NCI-H446 treated with DMSO at 0.1 percent for 48 hours (cell line): ENCODE data around the gene TAF11.
"Not testable (repeated sequence)": the region's sequence is repeated elsewhere in the genome, so short reads cannot be mapped to it uniquely, and the experiment has no call there.

Experiments used
- DNase-seq: peaks from one replicate; lab custom pipeline; 2025; lab: John Stamatoyannopoulos, UW

TAF11 gene

DNA sequence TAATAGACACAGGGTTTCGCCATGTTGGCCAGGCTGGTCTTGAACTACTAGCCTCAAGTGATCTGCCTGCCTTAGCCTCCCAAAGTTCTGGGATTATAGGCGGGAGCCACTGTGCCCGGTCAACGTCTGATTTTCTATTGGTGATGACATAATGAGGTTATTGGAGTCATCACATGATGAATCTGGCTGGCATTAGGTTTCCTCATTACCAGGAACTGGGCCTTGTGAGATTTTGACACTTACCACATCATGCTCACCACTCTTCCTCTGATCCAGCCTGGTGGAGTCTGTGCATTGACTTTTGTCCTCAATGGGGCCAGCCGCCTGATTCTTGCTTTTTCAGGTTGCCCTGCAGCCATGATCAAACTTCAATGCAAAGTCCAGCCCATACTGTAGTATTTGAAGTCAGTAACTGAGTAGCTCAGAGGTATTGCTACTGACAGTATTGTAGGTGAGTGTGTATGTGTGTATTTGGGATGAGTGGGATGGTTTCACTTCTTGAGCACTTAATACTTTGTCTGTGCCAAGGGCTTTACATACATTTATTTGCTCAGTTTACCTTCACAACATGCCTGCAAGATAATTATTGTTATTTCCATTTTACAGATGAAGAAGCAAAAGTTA, 17.3 kb upstream of the TAF11 start:
- DNase-seq = no peak

DNA sequence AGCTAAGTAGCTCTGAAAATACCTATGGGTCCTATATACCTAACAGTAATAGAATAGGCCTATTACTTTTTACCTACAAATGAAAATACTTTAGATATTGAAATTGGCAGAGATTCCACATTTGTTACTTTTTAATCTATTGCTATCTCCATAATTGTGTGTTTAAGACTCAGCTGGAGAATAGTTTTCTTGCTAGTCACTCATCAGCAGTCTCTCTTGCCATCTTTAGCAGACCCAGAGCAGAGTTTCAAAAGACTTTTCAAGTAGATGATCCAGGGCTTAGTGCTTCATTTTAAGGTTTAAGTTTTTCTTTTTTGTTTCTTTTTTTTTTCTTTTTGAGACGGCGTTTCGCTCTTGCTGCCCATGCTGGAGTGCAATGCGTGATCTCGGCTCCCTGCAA, 14.1 kb upstream of the TAF11 start:
- DNase-seq = no peak

DNA sequence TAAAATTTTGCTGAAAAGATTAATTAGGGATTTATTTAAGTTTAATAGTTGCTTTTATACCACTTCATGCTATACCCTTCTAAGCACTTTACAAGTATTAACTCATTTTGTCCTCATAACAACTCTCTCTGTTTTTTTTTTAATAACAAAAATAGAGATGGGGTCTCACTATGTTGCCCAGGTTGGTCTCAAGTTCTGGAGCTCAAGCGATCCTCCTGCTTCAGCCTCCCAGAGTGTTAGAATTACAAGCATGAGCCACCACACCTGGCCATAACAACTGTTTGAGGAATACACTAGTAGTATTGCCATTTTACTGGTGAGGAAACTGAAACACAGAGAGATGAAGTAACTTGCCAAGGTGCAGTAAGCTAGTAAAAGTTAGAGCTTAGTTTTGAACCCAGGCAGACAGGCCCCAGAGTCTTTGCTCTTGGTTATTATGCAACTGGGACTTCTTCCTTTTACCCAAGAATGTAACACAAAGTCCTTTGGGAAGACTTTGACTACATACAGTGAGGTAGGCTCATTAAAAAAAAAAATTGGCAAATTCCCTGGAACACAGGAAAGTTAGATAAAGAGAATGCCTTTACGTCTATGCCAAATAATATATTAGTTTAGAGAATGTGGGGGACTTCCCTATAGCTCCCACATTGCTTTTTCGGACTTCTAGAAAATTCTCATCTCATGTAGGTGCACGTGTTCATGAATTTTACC, 12.6 kb upstream of the TAF11 start:
- no peak for DNase-seq

DNA sequence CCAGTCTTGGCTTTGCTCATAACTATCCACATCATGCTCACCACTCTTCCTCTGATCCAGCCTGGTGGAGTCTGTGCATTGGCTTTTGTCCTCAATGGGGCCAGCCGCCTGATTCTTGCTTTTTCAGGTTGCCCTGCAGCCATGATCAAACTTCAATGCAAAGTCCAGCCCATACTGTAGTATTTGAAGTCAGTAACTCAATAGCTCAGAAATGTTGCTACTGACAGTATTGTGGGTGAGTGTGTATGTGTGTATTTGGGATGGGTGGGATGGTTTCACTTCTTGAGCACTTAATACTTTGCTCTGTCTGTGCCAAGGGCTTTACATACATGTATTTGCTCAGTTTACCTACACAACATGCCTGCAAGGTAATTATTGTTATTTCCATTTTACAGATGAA, 11.9 kb upstream of the TAF11 start:
- not testable (repeated sequence) for DNase-seq

DNA sequence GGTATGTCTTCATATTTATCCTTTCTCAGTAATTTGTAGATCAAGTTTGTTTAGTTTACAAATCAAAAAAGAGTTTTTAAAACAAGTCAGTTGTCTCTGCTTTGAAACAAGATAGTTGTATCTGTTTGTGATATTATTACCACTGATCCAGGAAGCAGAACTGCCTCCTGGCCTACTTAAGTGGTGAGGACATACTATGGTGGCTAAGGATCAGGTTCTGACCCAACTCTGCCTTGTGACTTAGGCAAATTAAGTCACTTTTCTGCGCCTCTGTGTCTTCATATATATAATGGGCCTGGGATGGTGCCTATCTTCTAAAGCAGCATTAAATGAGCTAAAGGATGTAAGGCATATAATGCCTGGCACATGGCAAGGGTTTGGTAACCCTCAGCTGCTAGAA, 9.9 kb upstream of the TAF11 start:
- no peak for DNase-seq

DNA sequence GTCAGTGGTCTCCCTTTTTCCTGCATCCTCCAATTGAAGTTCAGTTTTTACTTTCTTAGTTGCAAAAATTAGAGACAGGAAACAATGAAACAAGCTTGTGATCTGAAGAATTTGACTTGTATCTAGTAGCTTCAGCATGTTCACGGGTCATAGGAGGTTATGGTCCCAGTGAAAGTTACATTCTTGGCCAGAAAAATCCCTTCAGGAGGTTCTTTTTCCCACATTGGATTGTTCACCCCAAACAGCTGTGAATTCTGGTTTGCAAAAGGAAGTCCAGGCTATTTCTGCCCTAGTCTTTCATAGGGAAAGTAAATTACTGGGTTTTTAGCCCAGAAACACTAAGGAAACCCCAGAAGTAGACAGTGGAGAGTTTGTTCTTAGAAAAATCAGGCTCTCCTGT, 9.3 kb upstream of the TAF11 start:
- DNase-seq = no peak

DNA sequence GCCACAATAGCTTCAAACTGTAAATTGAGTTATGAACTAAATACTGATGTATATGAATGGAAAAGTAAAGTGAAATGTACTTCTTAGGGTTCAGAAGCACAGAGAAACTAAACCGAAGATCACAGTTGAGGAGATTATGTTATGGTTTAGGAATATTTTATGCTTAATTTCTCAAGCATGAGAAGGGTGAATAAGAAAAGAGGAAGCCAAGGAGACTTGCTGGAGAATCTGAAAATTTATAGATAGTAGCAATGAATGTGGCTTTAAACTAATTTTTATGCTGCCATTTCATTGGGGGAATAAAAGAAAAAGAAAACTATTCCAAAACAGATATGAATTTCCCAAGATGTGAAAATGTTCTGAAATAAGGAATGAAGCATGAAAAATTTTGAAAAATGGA, 6.9 kb upstream of the TAF11 start:
- no peak for DNase-seq

DNA sequence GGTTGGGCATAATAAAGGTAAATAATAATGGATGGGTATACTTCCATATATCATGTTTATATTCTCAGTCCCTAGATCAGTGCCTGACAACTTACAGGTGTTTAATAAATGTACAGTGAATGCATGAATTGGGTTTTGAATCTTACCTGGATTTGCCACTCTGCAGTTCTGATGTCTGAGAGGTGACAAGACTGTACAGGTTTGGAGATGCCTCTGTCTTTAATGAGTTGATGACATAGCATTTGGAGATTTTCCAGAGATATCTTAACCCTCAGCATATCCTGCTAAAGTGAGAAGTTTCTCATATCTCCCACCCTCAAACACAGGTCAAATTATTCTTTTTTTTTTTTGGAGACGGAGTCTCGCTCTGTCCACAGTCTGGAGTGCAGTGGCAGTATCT, 3.5 kb upstream of the TAF11 start:
- DNase-seq = no peak

DNA sequence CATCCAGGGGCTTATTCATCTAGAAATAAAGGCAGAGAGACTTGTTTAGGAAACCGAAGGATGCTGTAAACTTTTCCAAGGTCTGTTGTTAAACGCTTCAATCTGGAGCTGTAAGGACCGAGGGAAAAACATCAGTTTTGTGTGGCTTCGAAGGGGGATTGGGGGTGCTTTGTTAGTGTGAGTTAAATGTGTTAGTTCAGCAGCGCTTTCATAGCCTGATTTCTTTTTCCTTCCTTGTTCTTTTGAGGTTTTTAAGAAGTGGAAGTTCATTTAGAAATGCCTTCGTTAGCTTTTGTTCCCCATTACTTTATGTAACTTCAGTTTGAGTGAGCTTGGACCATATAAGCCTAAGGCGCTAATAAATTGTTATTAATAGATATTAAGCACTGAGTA, 2.7 kb upstream of the TAF11 start:
- no peak for DNase-seq

DNA sequence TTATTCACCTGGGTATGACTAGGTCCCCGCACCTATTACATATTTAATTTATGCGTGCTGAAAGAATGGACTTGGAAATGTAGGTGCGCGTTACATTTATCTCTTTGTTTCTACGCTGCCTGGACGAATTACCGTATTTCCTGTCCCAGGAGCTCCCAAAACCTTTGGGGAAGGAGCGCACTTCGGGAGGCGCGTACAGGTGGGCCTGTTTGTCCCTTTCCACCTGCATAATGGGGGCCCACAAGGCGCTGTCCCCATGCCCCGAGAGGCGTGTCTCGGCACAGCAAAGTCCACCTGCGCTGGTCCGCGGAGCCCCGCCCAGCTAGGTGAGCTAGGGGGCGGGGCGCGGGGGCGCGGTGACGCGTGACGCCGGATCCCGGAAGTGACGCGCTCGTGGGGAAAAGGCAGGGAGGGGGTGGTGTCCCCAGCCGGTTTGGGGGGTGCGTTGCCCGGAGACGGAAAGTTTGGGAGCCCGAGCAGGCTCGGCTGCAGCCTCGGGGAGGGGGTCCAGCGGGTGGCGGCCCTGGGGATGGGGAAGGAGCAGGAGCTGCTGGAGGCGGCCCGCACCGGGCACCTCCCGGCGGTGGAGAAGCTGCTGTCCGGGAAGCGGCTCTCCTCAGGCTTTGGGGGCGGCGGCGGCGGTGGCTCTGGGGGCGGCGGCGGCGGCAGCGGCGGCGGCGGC, 1.2 kb upstream of the TAF11 start, which contains the start of gene ANKS1A:
Gene ANKS1A (plus strand): TSS at position 382 of the 682 bp plus-strand sequence. CDS start 148 bp downstream, at position 530.
- DNase-seq = no peak

DNA sequence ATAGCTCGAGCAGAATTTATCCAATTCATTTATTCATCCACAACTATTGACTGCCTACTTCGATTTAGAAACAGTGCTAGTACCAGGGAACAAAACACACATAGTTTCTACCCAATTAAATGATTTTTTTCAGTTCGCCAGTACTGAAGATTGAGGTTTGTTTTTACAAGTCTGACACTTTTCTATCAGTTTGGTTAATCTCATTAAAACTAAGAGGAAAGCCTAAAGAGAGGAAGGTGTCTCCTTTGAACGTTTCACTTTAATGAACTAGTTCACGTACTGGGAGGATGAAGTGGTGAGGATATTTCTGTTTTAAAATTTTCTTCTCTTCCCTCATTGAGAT, 643 bp upstream of the TAF11 start:
- DNase-seq = peak; percentile 33

DNA sequence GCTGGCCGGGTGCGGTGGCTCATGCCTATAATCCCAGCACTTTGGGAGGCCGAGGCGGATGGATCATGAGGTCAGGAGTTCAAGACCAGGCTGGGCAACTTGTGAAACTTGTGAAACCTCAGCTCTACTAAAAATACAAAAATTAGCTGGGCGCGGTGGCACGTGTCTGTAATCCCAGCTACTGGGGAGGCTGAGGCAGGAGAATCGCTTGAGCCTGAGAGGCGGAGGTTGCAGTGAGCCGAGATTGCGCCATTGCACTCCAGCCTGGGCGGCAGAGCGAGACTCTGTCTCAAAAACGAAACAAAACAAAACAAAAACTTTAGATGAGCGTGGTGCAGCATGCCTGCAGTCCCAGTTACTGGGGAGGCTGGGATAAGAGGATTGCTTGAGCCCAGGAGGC, 2.0 kb downstream of the TAF11 start:
- DNase-seq = not testable (repeated sequence)

DNA sequence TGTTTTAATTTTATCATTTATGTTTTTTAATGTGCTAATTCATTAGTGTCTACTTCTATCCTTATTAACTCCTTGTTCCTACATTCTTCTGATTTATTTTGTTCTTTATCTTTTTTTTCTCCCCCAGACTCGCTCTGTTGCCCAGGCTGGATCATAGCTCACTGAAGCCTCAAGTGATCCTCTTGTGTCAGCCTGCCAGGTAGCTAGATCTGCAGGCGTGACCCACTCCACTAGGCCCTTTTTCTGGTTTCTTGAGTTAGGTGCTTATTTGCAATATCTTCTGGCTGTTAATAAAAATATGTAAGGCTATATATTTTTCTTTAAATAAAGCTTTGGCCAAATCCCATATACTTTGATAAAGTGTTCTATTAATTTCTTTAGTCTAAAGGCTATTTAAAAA, 2.8 kb downstream of the TAF11 start:
- no peak for DNase-seq

DNA sequence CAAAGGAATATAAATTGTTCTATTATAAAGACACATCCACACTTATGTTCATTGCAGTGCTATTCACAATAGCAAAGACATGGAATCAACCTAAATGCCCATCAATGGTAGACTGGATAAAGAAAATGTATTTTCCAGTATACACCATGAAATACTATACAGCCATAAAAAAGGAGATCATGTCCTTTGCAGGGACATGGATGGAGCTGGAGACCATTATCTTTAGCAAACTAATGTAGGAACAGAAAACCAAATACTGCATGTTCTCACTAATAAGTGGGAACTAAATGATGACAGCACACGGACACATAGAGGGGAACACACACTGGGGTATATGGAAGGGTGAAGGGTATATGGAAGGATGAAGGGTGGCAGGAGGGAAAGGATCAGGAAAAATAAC, 3.8 kb downstream of the TAF11 start:
- not testable (repeated sequence) for DNase-seq

DNA sequence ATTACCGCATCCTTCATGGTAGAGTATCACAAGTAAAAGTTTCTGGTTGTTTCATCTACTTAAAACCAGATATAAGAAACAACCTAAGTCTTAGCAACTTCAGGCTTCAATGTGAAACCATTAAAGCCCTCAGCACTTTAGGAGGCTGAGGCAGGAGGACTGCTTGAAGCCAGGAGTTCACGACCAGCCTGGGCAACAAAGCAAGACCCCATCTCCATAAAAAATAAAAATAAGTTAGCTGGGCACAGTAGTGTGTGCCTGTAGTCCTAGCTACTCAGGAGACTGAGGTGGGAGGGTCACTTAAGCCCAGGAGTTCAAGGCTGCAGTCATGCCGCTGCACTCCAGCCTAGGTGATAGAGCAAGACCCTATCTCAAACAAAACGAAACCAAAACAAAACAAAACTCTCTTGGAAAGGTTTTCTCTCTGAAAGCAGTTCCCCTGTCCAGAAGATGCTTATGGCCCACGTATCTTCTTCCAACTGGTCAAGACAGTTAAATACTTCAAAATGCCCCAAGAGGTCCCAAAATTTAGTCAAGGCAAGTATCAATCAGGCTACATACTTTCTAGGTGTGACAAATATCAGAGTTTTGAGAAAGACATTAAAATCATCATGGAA, 9.9 kb downstream of the TAF11 start:
- DNase-seq = no peak

DNA sequence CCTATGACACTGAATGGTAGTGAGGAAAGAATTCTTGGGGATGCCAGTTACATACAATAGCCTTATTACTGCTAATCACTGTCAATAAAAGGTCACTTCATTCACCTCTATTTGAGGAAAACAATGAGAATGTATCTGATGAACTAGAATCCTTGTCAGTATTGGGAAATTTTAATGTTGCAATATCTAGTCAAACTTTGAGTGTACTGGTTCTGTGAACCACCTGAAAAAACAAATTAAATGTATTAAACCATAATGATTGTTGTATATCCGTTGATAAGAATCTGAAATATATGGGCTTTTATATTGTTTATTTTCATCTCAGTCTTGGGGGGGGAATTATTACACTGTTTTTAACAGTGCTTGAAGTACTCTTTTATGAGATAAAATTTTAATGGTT, 10.6 kb downstream of the TAF11 start:
- no peak for DNase-seq

DNA sequence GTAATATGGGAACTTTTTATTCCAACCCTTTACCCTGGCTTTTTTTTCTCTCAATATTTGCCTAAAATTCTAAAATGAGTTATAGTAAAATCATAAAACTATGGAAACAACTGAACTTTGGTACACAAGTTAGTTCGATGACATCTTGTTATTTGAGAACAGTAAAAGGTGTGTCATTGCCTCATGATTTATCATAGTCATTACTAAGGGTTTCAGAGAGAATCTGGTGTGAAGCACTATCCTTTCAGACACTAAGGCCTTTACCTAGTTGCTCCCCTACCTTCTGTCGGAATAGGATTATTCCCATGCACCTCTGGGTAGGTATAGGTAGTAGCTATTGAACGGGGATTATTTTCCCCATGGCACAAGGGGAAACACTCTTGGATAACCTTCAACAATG, 11.4 kb downstream of the TAF11 start:
- DNase-seq = no peak

DNA sequence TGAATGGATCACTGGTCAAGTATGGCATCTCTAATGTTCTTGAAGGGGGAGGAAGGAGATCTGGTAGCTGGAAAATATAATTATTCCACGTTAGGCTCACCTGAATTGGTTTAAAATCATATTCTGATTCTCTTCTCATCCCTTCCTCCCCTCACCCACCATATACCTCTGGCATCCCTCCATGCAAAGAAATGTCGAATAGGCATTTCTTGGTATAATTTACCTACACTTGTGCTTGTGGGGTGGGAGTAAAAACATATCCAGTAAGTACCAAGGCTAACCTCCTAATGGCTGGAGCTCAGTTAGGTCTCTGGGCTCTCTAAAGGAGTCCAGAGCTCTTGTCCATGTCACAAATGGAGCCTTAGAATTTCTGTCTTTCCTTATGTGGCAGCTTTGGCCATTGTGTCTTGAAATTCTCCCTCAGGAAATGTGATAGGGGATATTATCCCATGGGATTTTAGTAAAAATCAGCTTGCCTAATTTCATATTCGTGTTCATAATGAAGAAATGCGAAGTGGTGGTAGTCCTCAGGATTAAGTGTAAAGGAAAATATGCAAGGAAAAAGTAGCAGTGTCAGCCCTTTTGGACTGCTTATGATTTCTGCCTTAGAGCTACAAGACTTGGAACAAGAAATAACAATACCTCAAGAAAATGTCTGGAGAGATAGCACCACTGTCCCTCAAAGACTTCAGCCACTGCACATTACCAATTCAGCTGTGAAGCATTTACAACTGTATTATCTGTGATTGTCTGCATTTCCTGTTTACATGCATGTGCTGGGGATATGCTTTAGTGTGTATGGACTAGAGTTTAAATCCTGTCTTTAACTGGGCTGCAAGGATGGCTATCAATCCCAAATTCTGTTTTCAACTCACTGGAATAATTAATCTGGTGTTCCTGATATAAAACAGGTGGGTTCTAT, 12.3 kb downstream of the TAF11 start:
- no peak for DNase-seq

DNA sequence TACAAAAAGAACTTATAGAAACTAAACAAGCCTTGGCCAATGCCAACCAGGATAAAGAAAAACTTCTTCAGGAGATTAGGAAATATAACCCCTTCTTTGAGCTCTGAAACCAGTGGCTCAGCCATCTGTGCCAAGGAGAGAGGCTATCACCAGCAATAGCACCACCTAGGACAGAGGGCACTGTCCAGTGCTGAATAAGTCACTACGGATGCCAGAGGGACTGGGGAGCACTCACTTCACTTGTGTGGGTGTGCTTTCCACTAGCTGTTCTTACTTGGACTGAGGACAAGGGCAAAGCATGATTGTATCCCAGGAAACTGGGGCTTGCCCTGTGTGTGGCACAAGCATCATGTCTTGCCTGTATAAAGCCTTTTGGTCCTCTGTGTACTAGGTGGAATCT, 15.5 kb downstream of the TAF11 start:
- no peak for DNase-seq

DNA sequence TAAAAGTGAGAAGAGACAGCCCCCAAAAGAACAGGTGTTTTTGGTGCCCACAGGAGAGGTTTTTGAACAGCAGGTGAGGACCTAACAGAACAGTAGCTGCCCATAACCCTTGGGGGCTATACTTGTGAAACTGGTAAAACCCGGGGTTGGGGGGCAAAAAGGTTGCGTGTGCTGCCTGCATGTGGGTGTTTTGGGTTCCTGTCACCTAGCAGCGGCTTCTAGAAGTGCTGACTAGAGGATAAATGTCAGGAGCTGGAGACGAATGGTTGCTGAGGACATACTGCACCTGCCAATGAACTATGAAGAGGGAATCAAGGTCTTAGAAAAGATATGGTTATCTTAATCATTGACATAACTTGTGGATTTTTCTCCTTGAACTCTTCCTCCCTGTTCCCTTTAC, 16.0 kb downstream of the TAF11 start:
- no peak for DNase-seq

DNA sequence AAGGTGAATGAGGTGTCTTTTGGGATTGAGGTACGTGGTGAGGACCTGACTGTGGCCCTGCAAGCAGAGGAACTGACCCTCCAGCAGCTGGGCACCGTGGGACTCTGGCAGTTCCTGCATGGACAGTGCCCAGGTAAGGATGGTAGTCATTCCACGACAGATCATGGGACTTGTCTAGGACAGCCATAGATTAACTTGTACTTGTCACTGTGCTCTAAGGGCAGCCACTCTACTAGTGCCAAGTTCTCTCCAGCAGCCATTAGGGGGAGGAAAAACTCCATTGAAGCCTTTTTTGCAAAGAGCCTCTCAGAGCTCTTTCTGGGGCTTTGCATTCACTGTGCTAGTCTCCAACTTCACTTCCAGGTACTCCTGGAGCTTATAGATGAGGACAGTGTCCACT, 20.4 kb downstream of the TAF11 start:
- no peak for DNase-seq

DNA sequence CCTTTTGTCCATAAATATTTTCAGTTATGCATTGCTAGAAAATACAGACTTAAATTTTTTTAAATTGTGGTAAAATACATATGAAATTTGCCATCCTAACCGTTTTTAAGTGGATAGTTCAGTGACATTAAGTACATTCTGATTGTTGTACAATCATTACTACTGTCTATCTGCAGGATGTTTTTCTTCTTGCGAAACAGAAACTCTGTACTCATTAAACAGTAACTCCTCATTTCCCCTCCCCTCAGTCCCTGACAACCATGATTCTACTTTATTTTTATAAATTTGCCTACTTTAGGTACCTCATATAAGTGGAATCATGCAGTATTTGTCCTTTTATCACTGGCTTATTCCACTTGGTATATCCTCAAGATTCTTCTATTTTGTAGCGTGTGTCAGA, 21.3 kb downstream of the TAF11 start:
- DNase-seq = no peak
